ENCODE measurements around the gene ULK4. TPM values are rescaled to one million over a fixed set of nuclear protein-coding genes. Genes with fewer than 3 reads are reported as not detected.

ULK4 gene
- total RNA-seq, 1 donor from 2014 or later = 9.1 TPM

GRCh38 chr3:41808618-41809017 is 153.3 kb downstream of the ULK4 start:
- no peak overlapping the region for H3K4me3 Mint-ChIP-seq (ENCODE audit: unreplicated experiment)
- no peaks in the 10 kb centered on the region for H3K9me3 Mint-ChIP-seq (ENCODE audit: unreplicated experiment)
- H3K4me1 Mint-ChIP-seq (ENCODE audit: unreplicated experiment) = peaks cover 7% of the 10 kb centered on the region
- no peak overlapping the region for H3K27ac Mint-ChIP-seq (ENCODE audit: unreplicated experiment)
- no peak for TF ChIP-seq CTCF (IDR thresholded peaks at IDR 0.05)
- H3K27me3 Mint-ChIP-seq (ENCODE audit: unreplicated experiment) = no peaks in the 10 kb centered on the region
- H3K36me3 Mint-ChIP-seq (ENCODE audit: unreplicated experiment) = no peaks in the 10 kb centered on the region
- DNase-seq (ENCODE audit: extremely low spot score, unreplicated experiment) = no peak

- no peak for DNase-seq (ENCODE audit: extremely low spot score, unreplicated experiment)
- H3K27ac Mint-ChIP-seq (ENCODE audit: unreplicated experiment) = no peak overlapping the region
- no peaks in the 10 kb centered on the region for H3K36me3 Mint-ChIP-seq (ENCODE audit: unreplicated experiment)
- H3K4me3 Mint-ChIP-seq (ENCODE audit: unreplicated experiment) = no peak overlapping the region
- TF ChIP-seq CTCF (IDR thresholded peaks at IDR 0.05) = no peak
- H3K27me3 Mint-ChIP-seq (ENCODE audit: unreplicated experiment) = no peaks in the 10 kb centered on the region
- H3K4me1 Mint-ChIP-seq (ENCODE audit: unreplicated experiment) = peaks cover 7% of the 10 kb centered on the region
- no peaks in the 10 kb centered on the region for H3K9me3 Mint-ChIP-seq (ENCODE audit: unreplicated experiment)
These were observed 153.8 kb downstream of the ULK4 start for GRCh38 chr3:41808152-41808551.

GRCh38 chr3:41794748-41795589 is 166.9 kb downstream of the ULK4 start:
- Mint-ChIP-seq H3K4me1 (ENCODE audit: unreplicated experiment) (no peaks in the 10 kb centered on the region), H3K27me3 (ENCODE audit: unreplicated experiment) (no peaks in the 10 kb centered on the region), H3K27ac (ENCODE audit: unreplicated experiment) (no peak overlapping the region), H3K9me3 (ENCODE audit: unreplicated experiment) (no peaks in the 10 kb centered on the region), H3K36me3 (ENCODE audit: unreplicated experiment) (no peaks in the 10 kb centered on the region), H3K4me3 (ENCODE audit: unreplicated experiment) (no peak overlapping the region)
- no peak for DNase-seq (ENCODE audit: extremely low spot score, unreplicated experiment)
- TF ChIP-seq CTCF (IDR thresholded peaks at IDR 0.05) = no peak

- DNase-seq (ENCODE audit: extremely low spot score, unreplicated experiment) = no peak
- Mint-ChIP-seq H3K36me3 (ENCODE audit: unreplicated experiment) (peaks cover 2% of the 10 kb centered on the region), H3K4me1 (ENCODE audit: unreplicated experiment) (no peaks in the 10 kb centered on the region), H3K27ac (ENCODE audit: unreplicated experiment) (no peak overlapping the region), H3K9me3 (ENCODE audit: unreplicated experiment) (no peaks in the 10 kb centered on the region), H3K27me3 (ENCODE audit: unreplicated experiment) (no peaks in the 10 kb centered on the region), H3K4me3 (ENCODE audit: unreplicated experiment) (no peak overlapping the region)
- TF ChIP-seq CTCF (IDR thresholded peaks at IDR 0.05) = no peak
These were observed 169.1 kb downstream of the ULK4 start for GRCh38 chr3:41792806-41793205.

- DNase-seq (ENCODE audit: extremely low spot score, unreplicated experiment) = no peak
- Mint-ChIP-seq H3K27ac (ENCODE audit: unreplicated experiment) (no peak overlapping the region), H3K36me3 (ENCODE audit: unreplicated experiment) (no peaks in the 10 kb centered on the region), H3K9me3 (ENCODE audit: unreplicated experiment) (no peaks in the 10 kb centered on the region), H3K4me3 (ENCODE audit: unreplicated experiment) (no peak overlapping the region), H3K27me3 (ENCODE audit: unreplicated experiment) (no peaks in the 10 kb centered on the region), H3K4me1 (ENCODE audit: unreplicated experiment) (no peaks in the 10 kb centered on the region)
- no peak for TF ChIP-seq CTCF (IDR thresholded peaks at IDR 0.05)
These were observed 192.8 kb downstream of the ULK4 start for GRCh38 chr3:41769106-41769505.

Measured in osteocyte (in vitro differentiated cells).